ENCODE measurements around the gene VPS26A.
A peak's percentile ranks its signal among the peaks of the same experiment; 100 is the strongest.

VPS26A gene

GRCh38 chr10:69180525-69181204 lies 56.7 kb downstream of the VPS26A start:
- H3K23ac ChIP-seq (ENCODE audit: low read depth, low read length, poor library complexity): peak overlapping the region; percentile 87
- no peak overlapping the region for H3K4ac ChIP-seq (ENCODE audit: low read length)
- H2AFZ ChIP-seq (ENCODE audit: low read length): peak overlapping the region; percentile 90
- WGBS, 2 donors (ENCODE audit: extremely low coverage in 2 of 2, insufficient read length in 2 of 2, insufficient replicate concordance in 1 of 2): no CpG with 5 or more reads among the region's 29 CpGs
- H4K91ac ChIP-seq (ENCODE audit: low read depth, low read length, poor library complexity): no peak overlapping the region
- peak; percentile 9 for DNase-seq (ENCODE audit: low spot score)
- H3K4me1 ChIP-seq (ENCODE audit: control insufficient read depth in 2 of 2, insufficient read depth in 1 of 2, low read depth in 1 of 2, low read length in 2 of 2): peaks cover 4 to 8% of the 10 kb centered on the region in 2 donors
- no peak overlapping the region for H3K27ac ChIP-seq (replicated peaks; ENCODE audit: low read length)
- no peaks in the 10 kb centered on the region for H3K27me3 ChIP-seq (ENCODE audit: control insufficient read depth in 3 of 3, insufficient read depth in 3 of 3, low read depth in 1 of 3, low read length in 3 of 3)
- H2AK5ac ChIP-seq (ENCODE audit: low read depth, low read length): peak overlapping the region; percentile 12
- peaks cover 8% of the 10 kb centered on the region for H3K79me1 ChIP-seq (ENCODE audit: low read depth, low read length)
- H3K18ac ChIP-seq (ENCODE audit: low read length): peak overlapping the region; percentile 83
- H2BK5ac ChIP-seq (ENCODE audit: low read length): no peak overlapping the region
- no peak overlapping the region for H2BK120ac ChIP-seq (ENCODE audit: low read depth, low read length)
- no peaks in the 10 kb centered on the region for H3K9me3 ChIP-seq (replicated peaks in 1 of 2; ENCODE audit: control insufficient read depth in 2 of 2, insufficient read depth in 1 of 2, low read depth in 1 of 2, low read length in 2 of 2)
- H3K4me3 ChIP-seq (ENCODE audit: low read length in 2 of 2): peak overlapping the region; percentile 93 to 99
- no peak overlapping the region for H2BK15ac ChIP-seq (ENCODE audit: low read length)
- H3K9ac ChIP-seq (ENCODE audit: low read depth, low read length, poor library complexity): peak overlapping the region; percentile 93
- no peak overlapping the region for H3K14ac ChIP-seq (ENCODE audit: low read length)
- peaks cover 0 to 26% of the 10 kb centered on the region in 2 donors for H3K36me3 ChIP-seq (replicated peaks in 1 of 2; ENCODE audit: control insufficient read depth in 2 of 2, insufficient read depth in 2 of 2, low read length in 2 of 2)
- no peak overlapping the region for H2BK12ac ChIP-seq (ENCODE audit: low read length)
- no peak overlapping the region for H4K8ac ChIP-seq (ENCODE audit: low read depth, low read length)
- H3K4me2 ChIP-seq (ENCODE audit: insufficient read depth, low read length, poor library complexity, severe bottlenecking): peak overlapping the region; percentile 79

- no peak overlapping the region for H3K23ac ChIP-seq (ENCODE audit: low read depth, low read length, poor library complexity)
- H3K4me3 ChIP-seq (ENCODE audit: low read length in 2 of 2): peak overlapping the region in 1 of 2 donors; percentile 93
- no peaks in the 10 kb centered on the region for H3K9me3 ChIP-seq (replicated peaks in 1 of 2; ENCODE audit: control insufficient read depth in 2 of 2, insufficient read depth in 1 of 2, low read depth in 1 of 2, low read length in 2 of 2)
- H3K27me3 ChIP-seq (ENCODE audit: control insufficient read depth in 3 of 3, insufficient read depth in 3 of 3, low read depth in 1 of 3, low read length in 3 of 3): no peaks in the 10 kb centered on the region
- H3K18ac ChIP-seq (ENCODE audit: low read length): no peak overlapping the region
- H3K27ac ChIP-seq (replicated peaks; ENCODE audit: low read length): no peak overlapping the region
- no peak overlapping the region for H3K9ac ChIP-seq (ENCODE audit: low read depth, low read length, poor library complexity)
- no peak overlapping the region for H4K91ac ChIP-seq (ENCODE audit: low read depth, low read length, poor library complexity)
- H3K4me2 ChIP-seq (ENCODE audit: insufficient read depth, low read length, poor library complexity, severe bottlenecking): no peak overlapping the region
- WGBS, 2 donors (ENCODE audit: extremely low coverage in 2 of 2, insufficient read length in 2 of 2, insufficient replicate concordance in 1 of 2): no CpG with 5 or more reads among the region's 1 CpG
- no peak for DNase-seq (ENCODE audit: low spot score)
- H2BK120ac ChIP-seq (ENCODE audit: low read depth, low read length): no peak overlapping the region
- H2BK5ac ChIP-seq (ENCODE audit: low read length): no peak overlapping the region
- H3K79me1 ChIP-seq (ENCODE audit: low read depth, low read length): peaks cover 10% of the 10 kb centered on the region
- H3K36me3 ChIP-seq (replicated peaks in 1 of 2; ENCODE audit: control insufficient read depth in 2 of 2, insufficient read depth in 2 of 2, low read length in 2 of 2): peaks cover 2 to 33% of the 10 kb centered on the region in 2 donors
- no peak overlapping the region for H2AFZ ChIP-seq (ENCODE audit: low read length)
- H2BK12ac ChIP-seq (ENCODE audit: low read length): no peak overlapping the region
- H3K14ac ChIP-seq (ENCODE audit: low read length): no peak overlapping the region
- no peak overlapping the region for H2AK5ac ChIP-seq (ENCODE audit: low read depth, low read length)
- H3K4me1 ChIP-seq (ENCODE audit: control insufficient read depth in 2 of 2, insufficient read depth in 1 of 2, low read depth in 1 of 2, low read length in 2 of 2): peaks cover 4 to 8% of the 10 kb centered on the region in 2 donors
- H3K4ac ChIP-seq (ENCODE audit: low read length): no peak overlapping the region
- no peak overlapping the region for H2BK15ac ChIP-seq (ENCODE audit: low read length)
- H4K8ac ChIP-seq (ENCODE audit: low read depth, low read length): no peak overlapping the region
These were observed 57.5 kb downstream of the VPS26A start for GRCh38 chr10:69181433-69181832.

GRCh38 chr10:69182005-69182404 lies 58.0 kb downstream of the VPS26A start:
- no peaks in the 10 kb centered on the region for H3K9me3 ChIP-seq (replicated peaks in 1 of 2; ENCODE audit: control insufficient read depth in 2 of 2, insufficient read depth in 1 of 2, low read depth in 1 of 2, low read length in 2 of 2)
- no peak overlapping the region for H3K23ac ChIP-seq (ENCODE audit: low read depth, low read length, poor library complexity)
- H3K4me1 ChIP-seq (ENCODE audit: control insufficient read depth in 2 of 2, insufficient read depth in 1 of 2, low read depth in 1 of 2, low read length in 2 of 2): peaks cover 4 to 8% of the 10 kb centered on the region in 2 donors
- no CpG with 5 or more reads among the region's 4 CpGs for WGBS, 2 donors (ENCODE audit: extremely low coverage in 2 of 2, insufficient read length in 2 of 2, insufficient replicate concordance in 1 of 2)
- H3K79me1 ChIP-seq (ENCODE audit: low read depth, low read length): peaks cover 10% of the 10 kb centered on the region
- H3K27me3 ChIP-seq (ENCODE audit: control insufficient read depth in 3 of 3, insufficient read depth in 3 of 3, low read depth in 1 of 3, low read length in 3 of 3): no peaks in the 10 kb centered on the region
- H3K27ac ChIP-seq (replicated peaks; ENCODE audit: low read length): no peak overlapping the region
- H3K18ac ChIP-seq (ENCODE audit: low read length): no peak overlapping the region
- no peak overlapping the region for H2AK5ac ChIP-seq (ENCODE audit: low read depth, low read length)
- H4K8ac ChIP-seq (ENCODE audit: low read depth, low read length): no peak overlapping the region
- no peak overlapping the region for H3K4me3 ChIP-seq (ENCODE audit: low read length in 2 of 2)
- H4K91ac ChIP-seq (ENCODE audit: low read depth, low read length, poor library complexity): no peak overlapping the region
- peaks cover 4 to 39% of the 10 kb centered on the region in 2 donors for H3K36me3 ChIP-seq (replicated peaks in 1 of 2; ENCODE audit: control insufficient read depth in 2 of 2, insufficient read depth in 2 of 2, low read length in 2 of 2)
- H3K9ac ChIP-seq (ENCODE audit: low read depth, low read length, poor library complexity): no peak overlapping the region
- no peak overlapping the region for H3K14ac ChIP-seq (ENCODE audit: low read length)
- no peak overlapping the region for H3K4ac ChIP-seq (ENCODE audit: low read length)
- no peak overlapping the region for H2BK5ac ChIP-seq (ENCODE audit: low read length)
- H2BK15ac ChIP-seq (ENCODE audit: low read length): no peak overlapping the region
- DNase-seq (ENCODE audit: low spot score): no peak
- H3K4me2 ChIP-seq (ENCODE audit: insufficient read depth, low read length, poor library complexity, severe bottlenecking): no peak overlapping the region
- no peak overlapping the region for H2BK12ac ChIP-seq (ENCODE audit: low read length)
- no peak overlapping the region for H2AFZ ChIP-seq (ENCODE audit: low read length)
- no peak overlapping the region for H2BK120ac ChIP-seq (ENCODE audit: low read depth, low read length)

DNA sequence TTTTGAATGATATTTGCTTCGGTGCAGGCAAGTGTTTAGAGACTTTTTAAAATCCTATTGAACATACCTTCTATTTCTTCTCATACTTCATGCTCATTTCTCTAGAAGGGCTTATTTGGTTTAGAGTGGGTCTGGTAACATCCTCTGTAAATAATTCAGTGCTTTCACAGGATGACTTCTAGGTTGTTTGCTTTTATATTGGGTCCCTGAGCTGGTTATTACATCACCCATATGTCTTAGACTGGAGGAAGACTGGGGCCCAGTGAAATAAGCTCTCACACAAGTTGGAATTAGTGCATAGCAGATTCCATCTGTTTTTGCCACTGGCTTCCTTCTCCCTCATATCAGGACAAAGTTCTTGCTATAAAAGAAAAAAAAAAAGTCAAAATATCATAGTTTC lies 62.5 kb downstream of the VPS26A start:
- H4K8ac ChIP-seq (ENCODE audit: low read depth, low read length): no peak overlapping the region

More for the DNA sequence above, 62.5 kb downstream of the VPS26A start:
- Histone ChIP-seq H2BK5ac (ENCODE audit: low read length) (no peak overlapping the region), H2BK12ac (ENCODE audit: low read length) (no peak overlapping the region), H3K4me1 (ENCODE audit: control insufficient read depth in 2 of 2, insufficient read depth in 1 of 2, low read depth in 1 of 2, low read length in 2 of 2) (peaks cover 0 to 1% of the 10 kb centered on the region in 2 donors), H3K18ac (ENCODE audit: low read length) (no peak overlapping the region), H3K36me3 (replicated peaks in 1 of 2; ENCODE audit: control insufficient read depth in 2 of 2, insufficient read depth in 2 of 2, low read length in 2 of 2) (peaks cover 9 to 77% of the 10 kb centered on the region in 2 donors), H3K14ac (ENCODE audit: low read length) (no peak overlapping the region), H3K27ac (replicated peaks; ENCODE audit: low read length) (no peak overlapping the region), H4K91ac (ENCODE audit: low read depth, low read length, poor library complexity) (no peak overlapping the region), H3K27me3 (ENCODE audit: control insufficient read depth in 3 of 3, insufficient read depth in 3 of 3, low read depth in 1 of 3, low read length in 3 of 3) (no peaks in the 10 kb centered on the region), H2AK5ac (ENCODE audit: low read depth, low read length) (no peak overlapping the region), H3K9me3 (replicated peaks in 1 of 2; ENCODE audit: control insufficient read depth in 2 of 2, insufficient read depth in 1 of 2, low read depth in 1 of 2, low read length in 2 of 2) (no peaks in the 10 kb centered on the region), H3K4me3 (ENCODE audit: low read length in 2 of 2) (no peak overlapping the region), H3K9ac (ENCODE audit: low read depth, low read length, poor library complexity) (no peak overlapping the region), H3K4ac (ENCODE audit: low read length) (no peak overlapping the region), H2BK120ac (ENCODE audit: low read depth, low read length) (no peak overlapping the region), H3K23ac (ENCODE audit: low read depth, low read length, poor library complexity) (no peak overlapping the region), H3K79me1 (ENCODE audit: low read depth, low read length) (peaks cover 5% of the 10 kb centered on the region), H2AFZ (ENCODE audit: low read length) (no peak overlapping the region), H3K4me2 (ENCODE audit: insufficient read depth, low read length, poor library complexity, severe bottlenecking) (no peak overlapping the region), H2BK15ac (ENCODE audit: low read length) (no peak overlapping the region)
- DNase-seq (ENCODE audit: low spot score): no peak
- WGBS, 2 donors (ENCODE audit: extremely low coverage in 2 of 2, insufficient read length in 2 of 2, insufficient replicate concordance in 1 of 2): no CpG with 5 or more reads among the region's 1 CpG

All from neuronal stem cell (in vitro differentiated cells).